ENCODE measurements around the gene ZNF599. TPM values are rescaled to one million over a fixed set of nuclear protein-coding genes. Genes with fewer than 3 reads are reported as not detected.

Gene ZNF599
- total RNA-seq, 1 experiment from 2014 or later = 4.6 TPM

GRCh38 chr19:34733266-34733745 lies 39.7 kb downstream of the ZNF599 start:
- Mint-ChIP-seq H3K9me3 (ENCODE audit: unreplicated experiment) (peaks cover 11% of the 10 kb centered on the region), H3K27ac (ENCODE audit: low read depth, unreplicated experiment) (peak overlapping the region; percentile 94), H3K27me3 (ENCODE audit: insufficient read depth, unreplicated experiment) (no peaks in the 10 kb centered on the region), H3K36me3 (ENCODE audit: insufficient read depth, unreplicated experiment) (peaks cover 16% of the 10 kb centered on the region), H3K4me1 (ENCODE audit: insufficient read depth, unreplicated experiment) (peaks cover 10% of the 10 kb centered on the region), H3K4me3 (ENCODE audit: unreplicated experiment) (peak overlapping the region; percentile 86)
- intact Hi-C loops (cut with micrococcal nuclease) = no loop called here
- DNase-seq (ENCODE audit: unreplicated experiment) = no peak
- CTCF ChIA-PET = interaction anchor here (1.7 kb wide), 1 partner anchor 20 kb away, joined by 10 read pairs; no protein-coding TSS in a partner anchor
- no peak for TF ChIP-seq CTCF (IDR thresholded peaks at IDR 0.05; ENCODE audit: unreplicated experiment)
- TSS peak; percentile 84 for BruUV-seq (replicated peaks)
- POLR2A ChIA-PET = interaction anchor here (0.6 to 1.6 kb wide), 6 partner anchors 39 to 1431 kb away, joined by 3 to 11 read pairs (median 4); partner anchors contain the start of genes CEBPA and ZNF30

GRCh38 chr19:34732612-34733211 lies 40.3 kb downstream of the ZNF599 start:
- no TSS peak for BruUV-seq (replicated peaks)
- peaks cover 10% of the 10 kb centered on the region for H3K36me3 Mint-ChIP-seq (ENCODE audit: insufficient read depth, unreplicated experiment)
- peak overlapping the region; percentile 86 for H3K4me3 Mint-ChIP-seq (ENCODE audit: unreplicated experiment)
- intact Hi-C loops (cut with micrococcal nuclease) = no loop called here
- peaks cover 11% of the 10 kb centered on the region for H3K9me3 Mint-ChIP-seq (ENCODE audit: unreplicated experiment)
- H3K27me3 Mint-ChIP-seq (ENCODE audit: insufficient read depth, unreplicated experiment) = no peaks in the 10 kb centered on the region
- no peak for DNase-seq (ENCODE audit: unreplicated experiment)
- peak overlapping the region; percentile 94 for H3K27ac Mint-ChIP-seq (ENCODE audit: low read depth, unreplicated experiment)
- H3K4me1 Mint-ChIP-seq (ENCODE audit: insufficient read depth, unreplicated experiment) = peaks cover 10% of the 10 kb centered on the region
- CTCF ChIA-PET = interaction anchor here (0.6 to 1.7 kb wide), 2 partner anchors 20 to 324 kb away, joined by 3 to 10 read pairs; no protein-coding TSS in a partner anchor
- no peak for TF ChIP-seq CTCF (IDR thresholded peaks at IDR 0.05; ENCODE audit: unreplicated experiment)
- POLR2A ChIA-PET = interaction anchor here (0.7 to 1.6 kb wide), 2 partner anchors 194 to 1430 kb away, joined by 3 to 11 read pairs; partner anchors contain the start of genes CEBPA and ZNF30

- peaks cover 11% of the 10 kb centered on the region for H3K9me3 Mint-ChIP-seq (ENCODE audit: unreplicated experiment)
- ChIA-PET POLR2A (no interaction called here), CTCF (interaction anchor here (1.6 kb wide), 1 partner anchor 20 kb away, joined by 7 read pairs; no protein-coding TSS in a partner anchor)
- H3K27me3 Mint-ChIP-seq (ENCODE audit: insufficient read depth, unreplicated experiment) = no peaks in the 10 kb centered on the region
- peaks cover 8% of the 10 kb centered on the region for H3K36me3 Mint-ChIP-seq (ENCODE audit: insufficient read depth, unreplicated experiment)
- BruUV-seq (replicated peaks) = no TSS peak
- no peak overlapping the region for H3K27ac Mint-ChIP-seq (ENCODE audit: low read depth, unreplicated experiment)
- peaks cover 10% of the 10 kb centered on the region for H3K4me1 Mint-ChIP-seq (ENCODE audit: insufficient read depth, unreplicated experiment)
- no peak for DNase-seq (ENCODE audit: unreplicated experiment)
- TF ChIP-seq CTCF (IDR thresholded peaks at IDR 0.05; ENCODE audit: unreplicated experiment) = no peak
- intact Hi-C loops (cut with micrococcal nuclease) = no loop called here
- H3K4me3 Mint-ChIP-seq (ENCODE audit: unreplicated experiment) = peak overlapping the region; percentile 2
These were observed 41.1 kb downstream of the ZNF599 start for GRCh38 chr19:34731964-34732363.

DNA sequence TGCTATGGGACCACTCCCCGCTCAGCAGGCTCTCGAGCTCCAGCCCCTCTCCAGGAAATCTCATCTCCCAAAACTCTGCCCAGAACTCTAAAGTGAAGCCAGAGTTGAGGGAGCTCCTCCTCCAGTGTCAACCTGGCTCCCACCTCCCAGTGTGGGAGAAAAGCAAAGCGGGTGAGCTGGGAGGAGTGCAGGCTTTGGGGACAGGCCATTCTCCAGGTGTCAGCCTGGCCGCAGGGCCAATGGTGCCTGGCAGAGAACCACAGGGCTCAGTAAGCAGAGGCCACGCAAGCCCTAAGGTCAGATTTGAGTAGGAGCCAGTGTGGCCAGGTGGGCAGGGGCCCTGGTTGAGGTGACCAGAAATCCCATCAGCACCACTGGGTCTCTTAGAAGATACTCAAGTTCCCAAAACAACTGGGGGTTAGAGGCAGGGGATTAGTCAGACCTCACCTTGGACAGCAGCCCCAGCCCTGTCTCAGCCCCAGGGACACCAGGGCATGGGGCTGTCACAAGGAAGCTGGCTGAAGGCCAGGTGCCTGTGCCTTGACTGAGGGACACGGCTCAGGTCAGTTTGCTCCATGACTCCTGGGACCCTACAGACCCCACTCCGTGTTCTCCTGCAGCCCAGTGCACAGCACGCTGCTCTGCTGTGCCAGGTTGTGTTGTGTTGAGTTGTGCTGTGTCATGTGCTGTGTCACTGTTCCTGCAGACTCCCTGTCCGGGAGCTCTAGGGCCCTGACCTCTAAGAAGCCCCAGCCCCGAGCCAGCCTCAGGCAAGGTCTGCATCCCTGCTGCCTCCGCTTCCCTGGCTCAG lies 41.8 kb downstream of the ZNF599 start:
- CTCF ChIA-PET = interaction anchor here (0.6 to 1.6 kb wide), 2 partner anchors 19 to 38 kb away, joined by 3 to 7 read pairs; no protein-coding TSS in a partner anchor

More for the DNA sequence above, 41.8 kb downstream of the ZNF599 start:
- Mint-ChIP-seq H3K36me3 (ENCODE audit: insufficient read depth, unreplicated experiment) (peaks cover 7% of the 10 kb centered on the region), H3K4me1 (ENCODE audit: insufficient read depth, unreplicated experiment) (peaks cover 10% of the 10 kb centered on the region), H3K4me3 (ENCODE audit: unreplicated experiment) (peak overlapping the region; percentile 2), H3K27ac (ENCODE audit: low read depth, unreplicated experiment) (no peak overlapping the region), H3K27me3 (ENCODE audit: insufficient read depth, unreplicated experiment) (no peaks in the 10 kb centered on the region), H3K9me3 (ENCODE audit: unreplicated experiment) (peaks cover 9% of the 10 kb centered on the region)
- DNase-seq (ENCODE audit: unreplicated experiment) = no peak
- intact Hi-C loops (cut with micrococcal nuclease) = no loop called here
- BruUV-seq (replicated peaks) = no TSS peak
- POLR2A ChIA-PET = no interaction called here
- TF ChIP-seq CTCF (IDR thresholded peaks at IDR 0.05; ENCODE audit: unreplicated experiment) = no peak
